ENCODE data around the gene HIVEP1.
"Not testable (repeated sequence)": the region's sequence is repeated elsewhere in the genome, so short reads cannot be mapped to it uniquely, and the experiment has no call there.

HIVEP1 gene

GRCh38 chr6:12163744-12164507 is 151.8 kb downstream of the HIVEP1 start:
- no peak for DNase-seq

- no peak for DNase-seq
These were observed 152.3 kb downstream of the HIVEP1 start for GRCh38 chr6:12164508-12164770.

- DNase-seq = no peak
These were observed 153.2 kb downstream of the HIVEP1 start for GRCh38 chr6:12165297-12165696.

- DNase-seq = no peak
These were observed 153.7 kb downstream of the HIVEP1 start for GRCh38 chr6:12165722-12166280.

- no peak for DNase-seq
These were observed 157.3 kb downstream of the HIVEP1 start for GRCh38 chr6:12169377-12169776.

GRCh38 chr6:12170351-12171092 is 158.4 kb downstream of the HIVEP1 start:
- DNase-seq = no peak

GRCh38 chr6:12171717-12172116 is 159.6 kb downstream of the HIVEP1 start:
- DNase-seq = no peak

GRCh38 chr6:12172572-12172971 is 160.5 kb downstream of the HIVEP1 start:
- no peak for DNase-seq

GRCh38 chr6:12173181-12173580 is 161.1 kb downstream of the HIVEP1 start:
- DNase-seq = no peak

GRCh38 chr6:12173661-12174060 is 161.5 kb downstream of the HIVEP1 start:
- no peak for DNase-seq

GRCh38 chr6:12174878-12175277 is 162.8 kb downstream of the HIVEP1 start:
- DNase-seq = no peak

GRCh38 chr6:12175626-12176025 is 163.5 kb downstream of the HIVEP1 start:
- no peak for DNase-seq

- DNase-seq = not testable (repeated sequence)
These were observed 164.7 kb downstream of the HIVEP1 start for GRCh38 chr6:12176782-12177181.

GRCh38 chr6:12178521-12178920 is 166.4 kb downstream of the HIVEP1 start:
- no peak for DNase-seq

- DNase-seq = no peak
These were observed 169.4 kb downstream of the HIVEP1 start for GRCh38 chr6:12181481-12181880.

- no peak for DNase-seq
These were observed 170.6 kb downstream of the HIVEP1 start for GRCh38 chr6:12182676-12183075.

- DNase-seq = no peak
These were observed 173.1 kb downstream of the HIVEP1 start for GRCh38 chr6:12185081-12185673.

- DNase-seq = no peak
These were observed 174.4 kb downstream of the HIVEP1 start for GRCh38 chr6:12186528-12186927.

- DNase-seq = no peak
These were observed 177.0 kb downstream of the HIVEP1 start for GRCh38 chr6:12189150-12189549.

GRCh38 chr6:12189661-12190060 is 177.5 kb downstream of the HIVEP1 start:
- no peak for DNase-seq

- DNase-seq = no peak
These were observed 178.1 kb downstream of the HIVEP1 start for GRCh38 chr6:12190252-12190651.

GRCh38 chr6:12196326-12196936 is 184.3 kb downstream of the HIVEP1 start:
- DNase-seq = no peak

GRCh38 chr6:12198851-12199250 is 186.7 kb downstream of the HIVEP1 start:
- no peak for DNase-seq
